Measurements from ENCODE around the gene PGA3.
"Not testable (repeated sequence)": the region's sequence is repeated elsewhere in the genome, so short reads cannot be mapped to it uniquely, and the experiment has no call there.

PGA3 gene

DNA sequence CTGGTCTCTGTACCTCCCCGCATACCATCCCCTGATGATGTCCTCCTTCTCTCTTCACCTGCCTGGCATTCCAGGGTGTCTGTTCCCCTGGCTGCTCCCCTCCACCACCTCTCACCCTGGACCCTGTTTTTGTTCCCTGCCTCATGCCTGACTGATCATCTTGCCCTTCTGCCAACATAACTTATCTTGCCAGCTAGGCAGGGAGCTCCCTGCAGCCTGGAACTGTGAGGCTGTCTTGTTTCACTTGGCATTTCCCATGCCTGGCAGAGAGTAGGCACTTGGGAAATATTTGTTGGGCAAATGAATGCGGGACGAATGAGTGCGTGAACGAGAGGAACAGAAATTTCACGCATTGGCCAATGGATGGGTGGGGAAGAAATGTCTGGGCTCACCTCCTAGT is 26.1 kb downstream of the PGA3 start:
- DNase-seq (ENCODE audit: low read depth, low spot score); CTCF ChIA-PET; POLR2A ChIA-PET; H3K4me3 ChIP-seq (ENCODE audit: low read depth, low read length): not testable (repeated sequence)

GRCh38 chr11:61231033-61231432 is 27.7 kb downstream of the PGA3 start:
- H3K4me3 ChIP-seq (ENCODE audit: low read depth, low read length); CTCF ChIA-PET; POLR2A ChIA-PET; DNase-seq (ENCODE audit: low read depth, low spot score): not testable (repeated sequence)

DNA sequence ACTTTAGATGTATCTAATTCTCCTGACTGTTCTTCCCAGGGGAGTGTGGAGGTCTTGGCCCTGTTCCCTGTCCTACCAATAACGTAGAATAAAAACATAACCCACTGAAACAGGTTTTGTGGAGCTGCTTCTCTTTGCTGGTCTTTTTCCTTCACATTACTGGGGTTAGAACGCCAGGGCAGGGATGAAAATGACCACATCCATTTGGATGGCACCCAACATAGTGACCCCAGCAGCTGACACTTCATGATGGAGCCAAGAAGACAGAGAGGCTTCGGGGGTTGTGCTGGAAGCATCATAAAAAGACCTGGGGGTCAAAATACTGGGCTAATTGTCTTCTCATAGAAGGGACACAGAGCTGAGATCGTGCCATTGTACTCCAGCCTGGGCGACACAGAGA is 28.3 kb downstream of the PGA3 start:
- POLR2A ChIA-PET; CTCF ChIA-PET; H3K4me3 ChIP-seq (ENCODE audit: low read depth, low read length); DNase-seq (ENCODE audit: low read depth, low spot score): not testable (repeated sequence)

DNA sequence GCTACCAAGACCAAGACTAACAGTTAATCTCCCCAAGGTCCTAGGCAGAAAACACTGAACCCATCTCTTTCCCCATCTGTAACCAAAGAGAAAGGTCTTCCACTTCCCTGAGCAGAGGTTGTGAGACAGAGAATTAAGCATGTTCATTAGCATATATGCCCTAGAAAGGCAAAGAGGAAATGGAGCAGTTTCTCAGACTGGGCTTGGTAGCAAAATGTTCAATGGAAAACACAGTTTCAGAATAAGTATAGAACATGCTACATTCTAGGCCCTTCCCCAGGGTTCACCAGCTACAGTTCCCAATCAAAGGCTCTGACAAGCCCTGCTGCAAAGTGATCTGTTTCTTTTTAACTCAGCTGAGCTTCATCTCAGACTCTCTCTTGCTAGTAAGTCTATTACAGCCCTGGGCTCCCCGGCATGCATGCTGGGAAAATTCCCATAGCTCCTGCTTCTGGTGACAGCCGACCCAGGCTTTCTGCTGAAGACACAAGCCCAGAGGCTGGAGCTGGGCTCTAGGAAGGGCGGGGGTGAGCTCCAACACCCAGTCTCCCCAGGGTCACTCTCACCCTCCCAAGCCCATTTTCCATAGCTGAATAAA is 29.3 kb downstream of the PGA3 start:
- H3K4me3 ChIP-seq (ENCODE audit: low read depth, low read length); POLR2A ChIA-PET; CTCF ChIA-PET; DNase-seq (ENCODE audit: low read depth, low spot score): not testable (repeated sequence)

DNA sequence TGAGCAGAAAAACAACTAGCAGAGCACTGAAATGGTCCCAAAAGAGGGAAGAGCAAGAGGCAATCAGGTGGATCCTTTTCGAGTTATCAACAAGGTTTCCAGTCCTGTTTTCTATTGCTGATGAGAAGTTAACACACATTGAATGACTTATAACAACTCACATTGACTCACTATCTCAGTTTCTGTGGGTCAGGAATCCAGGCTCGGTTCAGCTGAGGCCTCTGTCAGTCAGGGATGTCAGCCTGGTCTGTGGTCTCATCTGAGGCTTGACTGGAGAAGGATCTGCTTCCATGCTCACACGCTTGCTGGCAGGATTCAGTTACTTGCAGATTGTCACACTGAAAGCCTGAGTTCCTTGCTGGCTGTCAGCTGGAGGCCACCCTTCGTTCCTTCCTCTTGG is 33.8 kb downstream of the PGA3 start:
- POLR2A ChIA-PET; DNase-seq (ENCODE audit: low read depth, low spot score); H3K4me3 ChIP-seq (ENCODE audit: low read depth, low read length); CTCF ChIA-PET: not testable (repeated sequence)

DNA sequence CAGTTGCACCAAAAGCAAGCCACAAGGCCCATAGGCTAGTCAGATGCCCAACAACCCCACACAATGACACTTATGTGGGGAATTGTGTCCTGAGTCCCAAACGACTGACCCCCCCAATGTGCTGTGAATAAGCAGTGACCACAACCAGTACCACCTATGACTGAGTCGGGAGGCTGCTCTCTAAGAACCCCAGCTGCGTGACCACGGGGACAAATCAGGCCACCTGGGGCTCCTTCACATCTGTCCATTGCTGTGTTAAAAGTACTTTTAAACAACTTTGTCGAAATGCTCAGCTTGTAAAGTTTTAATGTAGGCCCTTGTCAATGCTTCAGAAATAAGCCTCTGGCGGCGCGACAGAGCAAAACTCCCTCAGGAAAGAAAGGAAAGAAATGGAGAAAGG is 37.0 kb downstream of the PGA3 start:
- CTCF ChIA-PET; H3K4me3 ChIP-seq (ENCODE audit: low read depth, low read length); DNase-seq (ENCODE audit: low read depth, low spot score); POLR2A ChIA-PET: not testable (repeated sequence)

- POLR2A ChIA-PET; CTCF ChIA-PET; DNase-seq (ENCODE audit: low read depth, low spot score); H3K4me3 ChIP-seq (ENCODE audit: low read depth, low read length): not testable (repeated sequence)
These were observed 37.6 kb downstream of the PGA3 start, which contains the start of gene PGA5 for GRCh38 chr11:61240875-61241274. Gene PGA5 (plus strand): TSS chr11:61241175. CDS start chr11:61241227, 52 bp downstream.

DNA sequence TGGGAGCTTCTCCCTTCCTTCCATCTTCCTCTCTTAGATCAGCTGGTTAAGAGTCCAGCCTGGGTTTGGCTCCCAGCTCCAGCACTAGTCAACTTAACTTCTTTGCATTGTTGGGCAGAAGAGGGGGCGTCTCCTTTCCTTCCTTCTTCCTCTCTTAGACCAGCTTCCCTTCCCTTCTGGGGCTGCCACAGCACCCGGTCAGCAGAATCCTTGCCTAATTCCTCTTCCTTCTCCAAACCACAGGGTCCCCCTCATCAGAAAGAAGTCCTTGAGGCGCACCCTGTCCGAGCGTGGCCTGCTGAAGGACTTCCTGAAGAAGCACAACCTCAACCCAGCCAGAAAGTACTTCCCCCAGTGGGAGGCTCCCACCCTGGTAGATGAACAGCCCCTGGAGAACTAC is 38.2 kb downstream of the PGA3 start:
- POLR2A ChIA-PET, CTCF ChIA-PET: not testable (repeated sequence)

GRCh38 chr11:61245284-61245964 is 42.1 kb downstream of the PGA3 start:
- CTCF ChIA-PET; H3K4me3 ChIP-seq (ENCODE audit: low read depth, low read length); DNase-seq (ENCODE audit: low read depth, low spot score); POLR2A ChIA-PET: not testable (repeated sequence)

More for the DNA sequence above, 38.2 kb downstream of the PGA3 start:
- DNase-seq (ENCODE audit: low read depth, low spot score); H3K4me3 ChIP-seq (ENCODE audit: low read depth, low read length): not testable (repeated sequence)

GRCh38 chr11:61248071-61248470 is 44.8 kb downstream of the PGA3 start:
- DNase-seq (ENCODE audit: low read depth, low spot score); POLR2A ChIA-PET; CTCF ChIA-PET; H3K4me3 ChIP-seq (ENCODE audit: low read depth, low read length): not testable (repeated sequence)

DNA sequence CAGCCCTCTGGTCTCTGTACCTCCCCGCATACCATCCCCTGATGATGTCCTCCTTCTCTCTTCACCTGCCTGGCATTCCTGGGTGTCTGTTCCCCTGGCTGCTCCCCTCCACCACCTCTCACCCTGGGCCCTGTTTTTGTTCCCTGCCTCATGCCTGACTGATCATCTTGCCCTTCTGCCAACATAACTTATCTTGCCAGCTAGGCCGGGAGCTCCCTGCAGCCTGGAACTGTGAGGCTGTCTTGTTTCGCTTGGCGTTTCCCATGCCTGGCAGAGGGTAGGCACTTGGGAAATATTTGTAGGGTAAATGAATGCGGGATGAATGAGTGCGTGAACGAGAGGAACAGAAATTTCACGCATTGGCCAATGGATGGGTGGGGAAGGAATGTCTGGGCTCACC is 45.9 kb downstream of the PGA3 start:
- POLR2A ChIA-PET; DNase-seq (ENCODE audit: low read depth, low spot score); CTCF ChIA-PET; H3K4me3 ChIP-seq (ENCODE audit: low read depth, low read length): not testable (repeated sequence)

GRCh38 chr11:61250796-61251765 is 47.8 kb downstream of the PGA3 start:
- DNase-seq (ENCODE audit: low read depth, low spot score); POLR2A ChIA-PET; H3K4me3 ChIP-seq (ENCODE audit: low read depth, low read length): not testable (repeated sequence)
- CTCF ChIA-PET = interaction anchor here (0.6 to 6.1 kb wide), 5 partner anchors 15 to 304 kb away, joined by 3 to 99 read pairs (median 4); partner anchors contain the start of gene VWCE

- CTCF ChIA-PET = interaction anchor here (1.1 to 6.1 kb wide), 3 partner anchors 14 to 133 kb away, joined by 3 to 99 read pairs (median 55); partner anchors contain the start of gene VWCE
- DNase-seq (ENCODE audit: low read depth, low spot score); POLR2A ChIA-PET; H3K4me3 ChIP-seq (ENCODE audit: low read depth, low read length): not testable (repeated sequence)
These were observed 49.0 kb downstream of the PGA3 start for GRCh38 chr11:61252332-61252731.

All from AG04449 (cell line).